ELR (cell line): Measurements from ENCODE around the gene NVL.
"Not testable (repeated sequence)": the region's sequence is repeated elsewhere in the genome, so short reads cannot be mapped to it uniquely, and the experiment has no call there.

Source experiments
- DNase-seq: peaks from one replicate; pipeline ENCODE4 v3.0.0-alpha.2; 2015; ENCODE audit warnings: low read depth

NVL gene

GRCh38 chr1:224235813-224236493, 94.0 kb downstream of the NVL start:
- DNase-seq: no peak

GRCh38 chr1:224234017-224234416, 96.0 kb downstream of the NVL start:
- no peak for DNase-seq

- DNase-seq: no peak
Observed at GRCh38 chr1:224226849-224227502, 103.0 kb downstream of the NVL start.

GRCh38 chr1:224223819-224224714, 105.9 kb downstream of the NVL start:
- peak; percentile 83 for DNase-seq

- no peak for DNase-seq
Observed at GRCh38 chr1:224219612-224220059, 110.3 kb downstream of the NVL start.

GRCh38 chr1:224219011-224219611, 110.9 kb downstream of the NVL start:
- DNase-seq: no peak

GRCh38 chr1:224217655-224218623, 112.0 kb downstream of the NVL start:
- no peak for DNase-seq

GRCh38 chr1:224216382-224216781, 113.6 kb downstream of the NVL start:
- no peak for DNase-seq

- no peak for DNase-seq
Observed at GRCh38 chr1:224213438-224214119, 116.4 kb downstream of the NVL start.

- no peak for DNase-seq
Observed at GRCh38 chr1:224212618-224213061, 117.3 kb downstream of the NVL start.

GRCh38 chr1:224211206-224211962, 118.6 kb downstream of the NVL start:
- DNase-seq: peak; percentile 74

GRCh38 chr1:224205931-224206538, 123.9 kb downstream of the NVL start:
- not testable (repeated sequence) for DNase-seq

GRCh38 chr1:224205438-224205840, 124.5 kb downstream of the NVL start:
- peak; percentile 88 for DNase-seq

GRCh38 chr1:224203243-224204016, 126.5 kb downstream of the NVL start:
- DNase-seq: peak; percentile 49

GRCh38 chr1:224201853-224202252, 128.1 kb downstream of the NVL start:
- DNase-seq: no peak

GRCh38 chr1:224201383-224201782, 128.6 kb downstream of the NVL start:
- DNase-seq: no peak

- DNase-seq: no peak
Observed at GRCh38 chr1:224199679-224200078, 130.3 kb downstream of the NVL start.

GRCh38 chr1:224198572-224198971, 131.4 kb downstream of the NVL start:
- DNase-seq: no peak
